ENCODE results near the gene FMNL1. TPM values are rescaled to one million over a fixed set of nuclear protein-coding genes. Genes with fewer than 3 reads are reported as not detected.

FMNL1 gene
- total and polyA plus RNA-seq, 10 of the 15 experiments (the other 5 are each of a cell fraction or from before 2014, with no cell fraction given), result 3.3 to 108 (median 19.5) TPM

- TF ChIP-seq NKRF (conservative IDR thresholded peaks at IDR 0.05) (no peak), KDM1A (IDR thresholded peaks at IDR 0.05; ENCODE audit: borderline replicate concordance) (no peak), SP1 (IDR thresholded peaks at IDR 0.05; ENCODE audit: low read depth, low read length) (peak; percentile 63), NFIC (IDR thresholded peaks at IDR 0.05; ENCODE audit: low read depth, low read length) (no peak), CHD4 (IDR thresholded peaks at IDR 0.05) (no peak), TAF1 (IDR thresholded peaks at IDR 0.05; ENCODE audit: borderline replicate concordance, low read depth, low read length) (no peak; the same call in 1 of the 2 replicates), NFYB (IDR thresholded peaks at IDR 0.05; ENCODE audit: insufficient read depth, low read depth, low read length) (no peak), NR2F1 (conservative IDR thresholded peaks at IDR 0.05) (no peak), EP300 (IDR thresholded peaks at IDR 0.05; ENCODE audit: borderline replicate concordance in 1 of 2, control insufficient read depth in 1 of 2, low read depth in 2 of 2, low read length in 2 of 2) (peak; percentile 38 to 45; a peak in 2 of 4 replicates), TCF12 (IDR thresholded peaks at IDR 0.05; ENCODE audit: low read depth, low read length) (peak; percentile 89), TCF3 (IDR thresholded peaks at IDR 0.05; ENCODE audit: borderline replicate concordance, insufficient read depth, low read depth, low read length) (peak; percentile 79; the same call in 1 of the 2 replicates), ZBTB4 (CRISPR knock-in tag; IDR thresholded peaks at IDR 0.05) (no peak), BRCA1 (IDR thresholded peaks at IDR 0.05; ENCODE audit: low read depth, low read length) (no peak), NR2C1 (IDR thresholded peaks at IDR 0.05) (no peak), MEF2B (IDR thresholded peaks at IDR 0.05; ENCODE audit: partially characterized antibody, poor library complexity, severe bottlenecking) (peak; percentile 86), SIX5 (IDR thresholded peaks at IDR 0.05; ENCODE audit: low read depth, low read length, severe bottlenecking) (no peak), SMC3 (IDR thresholded peaks at IDR 0.05; ENCODE audit: borderline replicate concordance, low read length) (no peak), SMARCA5 (IDR thresholded peaks at IDR 0.05) (peak; percentile 77; the same call in 1 of the 2 replicates), LARP7 (IDR thresholded peaks at IDR 0.05) (no peak), ZBTB40 (IDR thresholded peaks at IDR 0.05; ENCODE audit: borderline replicate concordance) (no peak), CHD2 (IDR thresholded peaks at IDR 0.05; ENCODE audit: borderline replicate concordance, low read depth, low read length) (peak; percentile 85)
Measured at GRCh38 chr17:45227101-45227925, 5.6 kb downstream of the FMNL1 start (continued).
